Measurements from ENCODE around the gene RNF2. TPM values are rescaled to one million over a fixed set of nuclear protein-coding genes. Genes with fewer than 3 reads are reported as not detected.

RNF2 gene
- total RNA-seq, 1 experiment from 2014 or later, result 75.3 TPM

- H3K27ac Mint-ChIP-seq, result peak overlapping the region in 2 of 3 experiments; percentile 82 to 84; a peak in 3 of 7 replicates
- no peak overlapping the region for H2BK12ac ChIP-seq (ENCODE audit: insufficient read length, low read depth, low read length)
- H4K5ac ChIP-seq (ENCODE audit: insufficient read length, low read depth, low read length), result no peak overlapping the region
- no peak overlapping the region for H3K9ac ChIP-seq (ENCODE audit: extremely low read depth, insufficient read length, low read length)
- peaks cover 0 to 2% (median 0%) of the 10 kb centered on the region in 3 experiments; a peak in 2 of 7 replicates for H3K36me3 Mint-ChIP-seq (ENCODE audit: insufficient read depth in 1 of 3, low read depth in 3 of 3)
- no peak overlapping the region for H3K4ac ChIP-seq (ENCODE audit: low read depth, low read length)
- no peak overlapping the region for H3K4me2 ChIP-seq (ENCODE audit: insufficient read depth, insufficient read length, low read length)
- H3K4me3 Mint-ChIP-seq, result no peak overlapping the region
- H3K9me3 Mint-ChIP-seq, result no peaks in the 10 kb centered on the region; a peak in 1 of 5 replicates
- H2AK5ac ChIP-seq (ENCODE audit: insufficient read length, low read length), result no peak overlapping the region
- no peak overlapping the region for H3K14ac ChIP-seq (ENCODE audit: insufficient read depth, low read length)
- H2BK15ac ChIP-seq (ENCODE audit: low read depth, low read length), result no peak overlapping the region
- H3K56ac ChIP-seq (ENCODE audit: insufficient read length, low read depth, low read length), result no peak overlapping the region
- no peaks in the 10 kb centered on the region for H3K27me3 Mint-ChIP-seq (ENCODE audit: low read depth)
- H2BK20ac ChIP-seq (ENCODE audit: low read depth, low read length, poor library complexity, severe bottlenecking), result no peak overlapping the region
- H2AFZ ChIP-seq (ENCODE audit: low read length), result no peak overlapping the region
- H3K23ac ChIP-seq (ENCODE audit: insufficient read length, low read depth, low read length), result no peak overlapping the region
- TF ChIP-seq CTCF (conservative IDR thresholded peaks at IDR 0.05), result no peak
- H4K8ac ChIP-seq (replicated peaks; ENCODE audit: insufficient read length, low read depth, low read length), result no peak overlapping the region
- no peaks in the 10 kb centered on the region for H4K20me1 ChIP-seq (ENCODE audit: control insufficient read depth, insufficient read depth, insufficient read length)
- no peak overlapping the region for H2BK120ac ChIP-seq (ENCODE audit: low read depth, low read length, poor library complexity, severe bottlenecking)
- peaks cover 8% of the 10 kb centered on the region for H3K79me1 ChIP-seq (ENCODE audit: insufficient read depth, low read depth, low read length, poor library complexity, severe bottlenecking)
- H3K79me2 ChIP-seq (ENCODE audit: insufficient read depth, low read length), result peaks cover 21% of the 10 kb centered on the region; the same call in 1 of the 2 replicates
- H3K4me1 ChIP-seq (ENCODE audit: insufficient read depth, low read length), result peaks cover 8% of the 10 kb centered on the region
- H3K4me1 Mint-ChIP-seq, result peaks cover 43 to 53% of the 10 kb centered on the region in 2 experiments
- H4K91ac ChIP-seq (ENCODE audit: insufficient read length, low read depth, low read length), result no peak overlapping the region
- no peaks in the 10 kb centered on the region for H3K27me3 ChIP-seq (ENCODE audit: insufficient read depth, low read length)
- H3T11ph ChIP-seq (ENCODE audit: low read length), result no peak overlapping the region
- no peaks in the 10 kb centered on the region for H3K23me2 ChIP-seq (ENCODE audit: insufficient read length, low read depth, low read length, poor library complexity, severe bottlenecking)
- H3K9me3 ChIP-seq (ENCODE audit: control insufficient read depth, low read depth, low read length), result no peaks in the 10 kb centered on the region
- H2BK5ac ChIP-seq (ENCODE audit: insufficient read length, low read length), result no peak overlapping the region
- no CpG with 5 or more reads among the region's 4 CpGs for WGBS (ENCODE audit: extremely low coverage, insufficient read length, low lambda C conversion rate)
- DNase-seq, result no peak
- no peak overlapping the region for H3K18ac ChIP-seq (ENCODE audit: insufficient read length, low read depth, low read length)
- H3K27ac ChIP-seq (ENCODE audit: insufficient read length, low read depth, low read length), result no peak overlapping the region
Measured at GRCh38 chr1:185077374-185077773, 32.0 kb downstream of the RNF2 start.
